KG1 (cell line): ENCODE data around the gene CENPN.

Experiments used
- DNase-seq: peaks from one replicate; lab custom pipeline; 2025; lab: John Stamatoyannopoulos, UW

Gene CENPN

GRCh38 chr16:81029930-81030604 lies 23.1 kb downstream of the CENPN start:
- no peak for DNase-seq

GRCh38 chr16:81035398-81035974 lies 28.5 kb downstream of the CENPN start, which contains the start of gene ATMIN:
ATMIN (plus strand) TSS chr16:81035842; CDS start chr16:81035871, 29 bp downstream.
- DNase-seq, result peak; percentile 79

GRCh38 chr16:81035975-81036750 lies 29.1 kb downstream of the CENPN start:
- no peak for DNase-seq

- DNase-seq, result no peak
Observed at GRCh38 chr16:81036751-81037350, 29.8 kb downstream of the CENPN start.

- no peak for DNase-seq
Observed at GRCh38 chr16:81040131-81040530, 33.1 kb downstream of the CENPN start.

GRCh38 chr16:81040842-81041241 lies 33.8 kb downstream of the CENPN start:
- no peak for DNase-seq

GRCh38 chr16:81041696-81042095 lies 34.7 kb downstream of the CENPN start:
- no peak for DNase-seq

- no peak for DNase-seq
Observed at GRCh38 chr16:81042821-81043220, 35.8 kb downstream of the CENPN start.

GRCh38 chr16:81053761-81054160 lies 46.7 kb downstream of the CENPN start:
- no peak for DNase-seq

GRCh38 chr16:81060576-81061306 lies 53.7 kb downstream of the CENPN start:
- no peak for DNase-seq

GRCh38 chr16:81061307-81061640 lies 54.3 kb downstream of the CENPN start:
- DNase-seq, result no peak

- DNase-seq, result no peak
Observed at GRCh38 chr16:81061871-81062608, 55.0 kb downstream of the CENPN start.

GRCh38 chr16:81066681-81067080 lies 59.7 kb downstream of the CENPN start:
- no peak for DNase-seq

GRCh38 chr16:81067166-81067565 lies 60.2 kb downstream of the CENPN start:
- DNase-seq, result no peak

GRCh38 chr16:81069063-81069462 lies 62.0 kb downstream of the CENPN start:
- no peak for DNase-seq

- DNase-seq, result no peak
Observed at GRCh38 chr16:81070979-81071378, 64.0 kb downstream of the CENPN start.

- no peak for DNase-seq
Observed at GRCh38 chr16:81071805-81072204, 64.8 kb downstream of the CENPN start.

GRCh38 chr16:81073560-81074330 lies 66.7 kb downstream of the CENPN start:
- DNase-seq, result no peak

- DNase-seq, result peak; percentile 77
Observed at GRCh38 chr16:81076566-81077075, 69.6 kb downstream of the CENPN start.
